GM12865 (cell line): ENCODE results near the gene AFDN.

Experiments used
- DNase-seq: peaks from one replicate; pipeline ENCODE4 v3.0.0; 2010; ENCODE audit warnings: low read depth
- H3K4me3 ChIP-seq: 2 replicates; pipeline ENCODE4 v1.5.1; 2011; ENCODE audit warnings: mild to moderate bottlenecking, low read depth, low read length, control low read depth
- CTCF ChIP-seq: IDR thresholded peaks from 2 replicates; pipeline ENCODE4 v1.5.1; 2011; ENCODE audit warnings: low read length, control low read depth, low read depth, inconsistent platforms; ENCODE audit not compliant: insufficient read depth; ENCODE audit errors: missing control alignments

The AFDN gene

GRCh38 chr6:167956983-167957492 is 130.3 kb downstream of the AFDN start:
- DNase-seq, result no peak
- no peak for TF ChIP-seq CTCF

GRCh38 chr6:167957626-167958025 is 130.9 kb downstream of the AFDN start:
- no peak for DNase-seq
- TF ChIP-seq CTCF, result no peak
- H3K4me3 ChIP-seq, result no peak overlapping the region

More at GRCh38 chr6:167956983-167957492, 130.3 kb downstream of the AFDN start:
- no peak overlapping the region for H3K4me3 ChIP-seq

- no peak for DNase-seq
Observed at GRCh38 chr6:167960579-167960978, 133.9 kb downstream of the AFDN start.

GRCh38 chr6:167962711-167963110 is 136.0 kb downstream of the AFDN start:
- no peak for DNase-seq
- no peak for TF ChIP-seq CTCF
- H3K4me3 ChIP-seq, result no peak overlapping the region

More at GRCh38 chr6:167960579-167960978, 133.9 kb downstream of the AFDN start:
- no peak for TF ChIP-seq CTCF
- no peak overlapping the region for H3K4me3 ChIP-seq

- H3K4me3 ChIP-seq, result no peak overlapping the region
- TF ChIP-seq CTCF, result no peak
- no peak for DNase-seq
Observed at GRCh38 chr6:167963589-167964057, 136.9 kb downstream of the AFDN start.

- no peak for DNase-seq
- no peak overlapping the region for H3K4me3 ChIP-seq
- TF ChIP-seq CTCF, result no peak
Observed at GRCh38 chr6:167965592-167966539, 139.2 kb downstream of the AFDN start.
